Subcutaneous abdominal adipose tissue (tissue), 5 donors: ENCODE results near the gene AAK1.
A peak's percentile ranks its signal among the peaks of the same experiment; 100 is the strongest.

Experiments used
- H3K27ac ChIP-seq: one replicate; pipeline ENCODE4 v1.7.0; 2013; ENCODE audit warnings: low read depth, mild to moderate bottlenecking, inconsistent platforms, low read length, moderate library complexity
- H3K27me3 ChIP-seq, 5 donors: one replicate each; pipeline ENCODE4 v1.7.0; 2013; ENCODE audit warnings: low read length in 5 of 5, inconsistent platforms in 1 of 5; ENCODE audit not compliant: control insufficient read depth in 5 of 5, insufficient read depth in 4 of 5
- H3K36me3 ChIP-seq, 5 donors: one replicate each; pipeline ENCODE4 v1.7.0; 2013; ENCODE audit warnings: low read length in 5 of 5; ENCODE audit not compliant: control insufficient read depth in 5 of 5, insufficient read depth in 5 of 5
- H3K4me1 ChIP-seq, 5 donors: one replicate each; pipeline ENCODE4 v1.7.0; 2013; ENCODE audit warnings: low read length in 5 of 5, mild to moderate bottlenecking in 3 of 5, moderate library complexity in 1 of 5; ENCODE audit not compliant: control insufficient read depth in 5 of 5, insufficient read depth in 5 of 5
- H3K4me3 ChIP-seq, 5 donors: one replicate each; pipeline ENCODE4 v1.7.0; 2013; ENCODE audit warnings: low read length in 5 of 5, low read depth in 1 of 5
- H3K9ac ChIP-seq, 5 donors: one replicate each; pipeline ENCODE4 v1.7.0; 2013; ENCODE audit warnings: low read length in 5 of 5, mild to moderate bottlenecking in 4 of 5, moderate library complexity in 3 of 5
- H3K9me3 ChIP-seq, 5 donors: one replicate each; pipeline ENCODE4 v1.7.0; 2013; ENCODE audit warnings: low read length in 5 of 5; ENCODE audit not compliant: control insufficient read depth in 5 of 5
- donor health status: healthy.
- donor health status: healthy.
- donor health status: healthy.
- donor health status: healthy.
- donor health status: healthy.

AAK1 gene

DNA sequence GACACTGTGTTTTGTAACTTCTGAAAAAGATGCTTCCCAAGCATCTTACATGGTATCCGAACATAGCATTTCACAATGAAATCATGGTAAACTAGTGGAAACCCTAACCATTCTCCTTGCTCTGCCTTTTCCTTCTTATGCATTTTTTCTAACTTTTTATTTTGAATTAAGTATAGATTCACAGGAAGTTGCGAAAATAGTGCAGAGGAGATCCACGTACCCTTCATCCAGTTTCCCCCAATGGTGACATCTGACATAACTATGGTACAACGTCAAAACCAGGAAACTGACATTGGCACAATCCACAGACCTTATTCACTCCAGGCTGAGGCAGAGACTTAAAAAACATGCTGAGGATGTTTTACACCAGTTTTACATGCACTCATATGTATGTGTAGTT lies 38.3 kb downstream of the AAK1 start:
- H3K9me3 ChIP-seq: no peaks in the 10 kb centered on the region
- H3K4me1 ChIP-seq: peaks cover 0 to 7% (median 4%) of the 10 kb centered on the region in 5 donors
- peak overlapping the region in 1 of 5 donors; percentile 11 for H3K4me3 ChIP-seq
- no peaks in the 10 kb centered on the region for H3K27me3 ChIP-seq
- no peak overlapping the region for H3K27ac ChIP-seq
- H3K9ac ChIP-seq: no peak overlapping the region
- no peaks in the 10 kb centered on the region for H3K36me3 ChIP-seq

DNA sequence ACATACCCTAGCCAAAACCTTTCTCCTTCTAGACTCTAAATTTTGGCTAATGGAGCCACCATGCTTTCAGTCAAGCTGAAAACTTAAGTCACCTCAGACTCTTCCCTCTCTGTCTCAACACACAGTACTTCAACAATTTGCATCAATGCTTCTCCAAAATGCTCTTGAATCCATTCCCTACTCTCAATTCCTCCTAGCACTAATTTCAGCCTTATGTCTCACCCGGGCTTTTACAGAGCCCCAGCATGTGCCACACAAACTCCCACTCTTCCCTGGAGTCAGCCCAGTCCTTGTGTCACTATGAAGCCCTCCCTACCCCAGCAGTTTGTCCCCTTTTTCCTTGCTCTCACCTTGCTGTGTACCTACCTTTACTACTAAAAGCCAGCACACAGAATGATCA lies 38.7 kb downstream of the AAK1 start:
- Histone ChIP-seq H3K4me3 (no peak overlapping the region), H3K4me1 (peaks cover 0 to 7% (median 4%) of the 10 kb centered on the region in 5 donors), H3K27me3 (no peaks in the 10 kb centered on the region), H3K27ac (no peak overlapping the region), H3K9me3 (no peaks in the 10 kb centered on the region), H3K9ac (no peak overlapping the region), H3K36me3 (no peaks in the 10 kb centered on the region)

DNA sequence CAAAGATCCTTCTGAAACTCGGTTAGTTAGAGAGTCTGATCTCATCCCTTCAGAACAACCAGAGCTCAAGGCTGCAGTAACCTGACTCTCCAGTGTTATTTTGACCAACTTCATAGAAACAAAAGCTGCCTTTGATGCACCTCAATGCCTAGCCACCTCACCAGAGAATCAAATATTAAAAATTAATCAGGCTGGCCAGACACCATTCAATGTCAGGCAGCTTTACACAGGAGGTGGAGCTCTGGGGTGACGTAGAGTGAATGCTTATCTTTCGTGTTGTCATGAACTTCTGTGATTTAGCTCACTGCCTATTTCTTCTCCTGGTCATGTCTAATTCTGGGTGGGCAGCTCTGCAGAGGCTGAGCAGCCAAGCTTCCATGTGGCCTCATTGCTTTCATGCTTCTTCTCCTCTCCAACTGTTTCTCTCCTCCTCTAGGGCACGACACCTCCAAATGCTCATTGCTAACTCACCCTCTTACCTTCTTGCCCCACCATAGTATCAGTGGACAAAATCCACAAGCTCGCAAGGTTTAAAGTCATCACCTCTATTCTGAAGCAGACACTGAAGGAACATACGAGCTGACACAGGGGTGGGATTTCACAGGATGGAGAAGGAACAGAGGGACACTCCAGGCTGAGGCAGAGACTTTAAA lies 39.4 kb downstream of the AAK1 start:
- H3K36me3 ChIP-seq: no peaks in the 10 kb centered on the region
- H3K4me1 ChIP-seq: peaks cover 0 to 7% (median 4%) of the 10 kb centered on the region in 5 donors

DNA sequence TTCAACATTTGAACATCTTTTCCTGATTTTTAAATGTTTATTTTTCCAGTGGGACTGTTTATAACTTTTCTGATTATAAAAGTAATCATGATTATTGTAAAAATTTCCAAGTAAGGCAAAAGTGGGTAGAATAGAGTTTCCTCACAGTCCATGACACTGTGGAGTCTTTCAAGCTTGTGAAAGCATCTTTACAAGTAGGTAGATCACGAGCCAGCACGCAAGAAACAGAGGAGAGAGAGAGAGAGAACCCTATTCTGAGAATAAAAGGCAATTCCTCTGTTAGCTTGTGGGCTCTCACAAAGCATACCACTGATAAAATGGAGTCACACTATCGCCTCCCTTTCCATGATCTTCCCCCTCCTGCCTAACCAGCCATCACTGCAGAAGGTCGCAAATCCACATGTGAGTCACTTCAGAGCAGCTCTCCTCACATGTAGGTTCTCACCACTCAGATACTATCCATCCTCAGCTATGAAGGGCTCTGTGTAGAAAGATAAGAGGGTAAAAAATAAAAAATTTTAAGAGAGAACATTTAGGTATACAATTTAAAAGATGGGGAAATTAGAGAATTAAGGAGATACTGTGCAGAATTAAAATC lies 40.3 kb downstream of the AAK1 start:
- Histone ChIP-seq H3K4me1 (peaks cover 0 to 7% (median 4%) of the 10 kb centered on the region in 5 donors), H3K27me3 (no peaks in the 10 kb centered on the region), H3K4me3 (no peak overlapping the region), H3K9ac (no peak overlapping the region), H3K36me3 (no peaks in the 10 kb centered on the region), H3K27ac (no peak overlapping the region), H3K9me3 (no peaks in the 10 kb centered on the region)

More for the DNA sequence above, 39.4 kb downstream of the AAK1 start:
- H3K27me3 ChIP-seq: no peaks in the 10 kb centered on the region
- H3K9ac ChIP-seq: no peak overlapping the region
- no peak overlapping the region for H3K27ac ChIP-seq
- no peaks in the 10 kb centered on the region for H3K9me3 ChIP-seq
- no peak overlapping the region for H3K4me3 ChIP-seq

DNA sequence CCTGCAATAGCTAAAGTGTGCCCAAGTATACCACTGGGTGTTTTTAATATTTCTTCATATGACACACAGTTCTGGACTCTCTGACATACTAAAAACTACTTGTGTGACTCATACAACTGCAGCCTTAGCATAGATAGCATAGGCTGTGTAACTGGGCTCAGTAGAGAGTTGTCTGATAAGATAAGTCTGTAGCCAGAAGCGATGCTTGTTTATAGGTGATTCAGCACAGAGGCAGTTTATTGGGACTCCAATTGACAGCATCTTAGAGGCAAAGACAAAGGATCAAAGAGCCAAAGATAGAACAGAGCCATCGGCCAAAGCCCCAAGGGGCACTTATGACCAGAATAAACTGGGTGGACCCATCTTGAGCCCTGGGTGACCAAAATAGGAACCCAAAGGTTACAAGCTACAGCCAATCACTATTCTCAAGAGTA lies 42.3 kb downstream of the AAK1 start:
- H3K4me3 ChIP-seq: no peak overlapping the region
- peaks cover 0 to 7% (median 4%) of the 10 kb centered on the region in 5 donors for H3K4me1 ChIP-seq
- H3K9ac ChIP-seq: no peak overlapping the region
- H3K27me3 ChIP-seq: no peaks in the 10 kb centered on the region
- no peak overlapping the region for H3K27ac ChIP-seq
- H3K9me3 ChIP-seq: no peaks in the 10 kb centered on the region
- H3K36me3 ChIP-seq: no peaks in the 10 kb centered on the region

DNA sequence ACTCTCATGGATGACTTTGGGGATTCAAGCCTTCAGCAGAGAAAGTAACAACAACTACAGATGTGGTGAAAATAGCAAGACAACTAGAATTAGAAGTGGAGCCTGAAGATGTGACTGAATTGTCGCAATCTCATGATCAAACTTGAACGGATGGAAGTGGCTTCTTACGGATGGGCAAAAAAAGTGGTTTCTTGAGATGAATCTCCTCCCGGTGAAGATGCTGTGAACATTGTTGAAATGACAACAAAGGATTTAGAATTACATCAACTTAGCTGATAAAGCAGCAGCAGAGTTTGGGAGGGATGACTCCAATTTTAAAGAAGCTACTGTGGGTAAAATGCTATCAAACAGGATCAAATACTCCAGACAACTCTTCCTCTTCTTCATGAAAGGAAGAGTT lies 43.1 kb downstream of the AAK1 start:
- Histone ChIP-seq H3K4me3 (no peak overlapping the region), H3K9ac (no peak overlapping the region), H3K27ac (no peak overlapping the region), H3K27me3 (no peaks in the 10 kb centered on the region), H3K4me1 (peaks cover 0 to 7% (median 4%) of the 10 kb centered on the region in 5 donors), H3K9me3 (no peaks in the 10 kb centered on the region), H3K36me3 (no peaks in the 10 kb centered on the region)

DNA sequence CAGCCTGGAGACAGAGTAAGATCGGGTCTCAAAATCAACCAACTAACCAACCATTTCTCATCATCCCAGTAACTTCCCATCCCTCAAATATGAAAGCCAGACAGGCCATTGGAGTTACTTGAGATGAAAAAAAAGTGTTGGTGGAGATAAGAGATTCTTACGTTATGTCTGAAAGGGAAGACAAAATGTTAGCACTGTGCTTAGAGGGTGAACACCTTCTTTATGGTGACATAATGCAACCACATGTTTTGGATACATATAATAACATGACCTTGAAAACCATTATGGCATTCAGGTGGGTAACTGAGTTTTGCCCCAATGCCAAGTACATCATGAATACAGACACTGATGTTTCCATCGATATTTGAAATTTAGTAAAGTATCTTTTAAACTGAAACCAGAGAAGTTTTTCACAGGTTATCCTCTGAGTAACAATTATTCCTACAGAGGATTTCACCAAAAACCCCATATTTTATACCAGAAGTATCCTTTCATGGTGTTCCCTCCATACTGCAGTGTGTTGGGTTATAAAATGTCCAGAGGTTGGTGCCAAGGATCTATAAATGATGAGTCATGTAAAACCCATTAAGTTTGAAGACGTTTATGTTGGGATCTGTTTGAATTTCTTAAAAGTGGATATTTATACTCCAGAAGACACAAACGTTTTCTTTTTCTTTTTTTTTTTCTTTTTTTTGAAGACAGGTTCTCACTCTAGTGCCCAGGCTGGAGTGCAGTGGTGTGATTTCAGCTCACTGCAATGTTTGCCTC lies 45.5 kb downstream of the AAK1 start:
- Histone ChIP-seq H3K9me3 (no peaks in the 10 kb centered on the region), H3K27ac (no peak overlapping the region), H3K9ac (no peak overlapping the region), H3K4me3 (no peak overlapping the region), H3K27me3 (no peaks in the 10 kb centered on the region), H3K4me1 (peaks cover 0 to 9% (median 6%) of the 10 kb centered on the region in 5 donors), H3K36me3 (no peaks in the 10 kb centered on the region)

DNA sequence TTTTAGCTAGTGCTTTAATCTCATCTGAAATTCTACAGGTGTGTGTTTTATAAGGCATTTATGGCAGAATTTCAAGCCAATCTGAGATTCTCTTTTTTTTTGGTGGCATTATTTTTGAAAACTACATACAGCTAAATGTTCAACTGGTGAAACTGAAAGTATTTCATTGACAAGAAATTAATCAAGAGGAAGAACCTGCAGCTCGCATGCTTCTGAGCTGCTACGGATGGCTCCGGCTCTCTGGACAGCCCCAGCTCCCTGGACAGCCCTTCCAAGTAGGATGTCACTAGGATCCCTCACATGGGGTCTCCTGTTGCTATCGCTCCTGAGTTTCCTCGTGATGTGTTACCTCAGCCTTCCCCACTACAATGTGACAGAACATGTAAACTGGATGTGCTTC lies 46.4 kb downstream of the AAK1 start:
- H3K27ac ChIP-seq: no peak overlapping the region

DNA sequence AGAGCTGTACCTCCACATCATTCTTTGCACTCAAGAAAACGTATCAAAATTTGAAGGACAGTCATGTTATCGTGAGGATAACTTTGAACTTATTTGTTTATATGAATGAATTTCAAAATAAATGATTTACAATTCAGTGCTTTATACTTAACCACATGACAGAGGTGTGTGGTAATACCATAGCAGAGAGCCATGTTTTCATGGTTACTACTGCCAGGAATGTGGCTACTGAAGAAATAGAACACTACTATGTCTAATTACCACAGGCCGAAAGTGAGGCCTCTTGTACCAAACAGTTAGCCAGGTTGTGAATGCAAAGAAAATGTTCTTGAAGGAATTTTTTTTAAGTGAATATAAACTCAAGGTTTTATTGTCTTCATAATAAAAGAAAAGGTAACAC lies 49.2 kb downstream of the AAK1 start:
- Histone ChIP-seq H3K4me3 (no peak overlapping the region), H3K27ac (no peak overlapping the region), H3K27me3 (no peaks in the 10 kb centered on the region), H3K36me3 (no peaks in the 10 kb centered on the region), H3K4me1 (peaks cover 0 to 5% (median 4%) of the 10 kb centered on the region in 5 donors), H3K9me3 (no peaks in the 10 kb centered on the region), H3K9ac (no peak overlapping the region)

More for the DNA sequence above, 46.4 kb downstream of the AAK1 start:
- Histone ChIP-seq H3K4me3 (no peak overlapping the region), H3K9me3 (no peaks in the 10 kb centered on the region), H3K36me3 (no peaks in the 10 kb centered on the region), H3K9ac (no peak overlapping the region), H3K27me3 (no peaks in the 10 kb centered on the region), H3K4me1 (peaks cover 0 to 9% (median 6%) of the 10 kb centered on the region in 5 donors)

DNA sequence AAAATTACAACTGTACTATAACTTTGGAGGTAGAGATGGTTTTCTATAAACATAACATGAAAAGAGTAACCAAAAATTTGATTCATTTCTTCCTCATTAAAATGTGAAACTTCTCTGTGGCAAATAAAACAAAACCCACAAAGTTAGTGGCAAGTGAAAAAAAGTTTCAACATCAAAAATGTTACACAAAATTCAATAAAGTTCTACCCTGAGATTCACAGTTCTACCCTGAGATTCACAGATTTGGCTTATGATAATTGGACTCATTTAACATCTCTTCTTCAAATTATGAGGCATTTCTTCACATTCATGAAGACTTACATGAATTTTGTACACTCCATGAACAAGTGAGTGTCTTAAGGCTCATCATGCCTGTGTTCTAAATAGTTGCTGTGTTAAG lies 51.0 kb downstream of the AAK1 start:
- Histone ChIP-seq H3K4me3 (no peak overlapping the region), H3K27ac (no peak overlapping the region), H3K27me3 (no peaks in the 10 kb centered on the region), H3K4me1 (peaks cover 2 to 13% (median 10%) of the 10 kb centered on the region in 5 donors), H3K9me3 (no peaks in the 10 kb centered on the region), H3K36me3 (no peaks in the 10 kb centered on the region), H3K9ac (no peak overlapping the region)
